ENCODE measurements around the gene DMBX1. TPM values are rescaled to one million over a fixed set of nuclear protein-coding genes. Genes with fewer than 3 reads are reported as not detected.

DMBX1 gene
- total and polyA plus RNA-seq, 9 of the 15 experiments (the other 6 are each of a cell fraction or from before 2014, with no cell fraction given): 0.25 to 4.3 (median 1.0) TPM

- TF ChIP-seq, protein P1, sequence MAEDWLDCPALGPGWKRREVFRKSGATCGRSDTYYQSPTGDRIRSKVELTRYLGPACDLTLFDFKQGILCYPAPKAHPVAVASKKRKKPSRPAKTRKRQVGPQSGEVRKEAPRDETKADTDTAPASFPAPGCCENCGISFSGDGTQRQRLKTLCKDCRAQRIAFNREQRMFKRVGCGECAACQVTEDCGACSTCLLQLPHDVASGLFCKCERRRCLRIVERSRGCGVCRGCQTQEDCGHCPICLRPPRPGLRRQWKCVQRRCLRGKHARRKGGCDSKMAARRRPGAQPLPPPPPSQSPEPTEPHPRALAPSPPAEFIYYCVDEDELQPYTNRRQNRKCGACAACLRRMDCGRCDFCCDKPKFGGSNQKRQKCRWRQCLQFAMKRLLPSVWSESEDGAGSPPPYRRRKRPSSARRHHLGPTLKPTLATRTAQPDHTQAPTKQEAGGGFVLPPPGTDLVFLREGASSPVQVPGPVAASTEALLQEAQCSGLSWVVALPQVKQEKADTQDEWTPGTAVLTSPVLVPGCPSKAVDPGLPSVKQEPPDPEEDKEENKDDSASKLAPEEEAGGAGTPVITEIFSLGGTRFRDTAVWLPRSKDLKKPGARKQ (CRISPR knock-in tag; IDR thresholded peaks at IDR 0.05): 0 out of 2 replicates have a peak, but pooled peaks have one; percentile 46
- TF ChIP-seq NFRKB (IDR thresholded peaks at IDR 0.05; ENCODE audit: low read depth) (no peak), CREB3L1 (IDR thresholded peaks at IDR 0.05; ENCODE audit: borderline replicate concordance, low read depth) (no peak), ZNF668 (CRISPR knock-in tag; IDR thresholded peaks at IDR 0.05) (no peak), MCM2 (IDR thresholded peaks at IDR 0.05; ENCODE audit: low read depth) (no peak), SRF (CRISPR knock-in tag; IDR thresholded peaks at IDR 0.05) (no peak), ZNF639 (CRISPR knock-in tag; conservative IDR thresholded peaks at IDR 0.05 in 1 of 2, IDR thresholded peaks at IDR 0.05 in 1 of 2) (no peak), ZNF707 (CRISPR knock-in tag; conservative IDR thresholded peaks at IDR 0.05) (no peak), DNMT1 (IDR thresholded peaks at IDR 0.05) (no peak), THRAP3 (IDR thresholded peaks at IDR 0.05; ENCODE audit: borderline replicate concordance) (no peak), DIDO1 (tag; IDR thresholded peaks at IDR 0.05; ENCODE audit: low read depth) (no peak), MLX (CRISPR knock-in tag; conservative IDR thresholded peaks at IDR 0.05) (no peak), SP2 (IDR thresholded peaks at IDR 0.05; ENCODE audit: extremely low read depth, low read depth, low read length, poor library complexity, severe bottlenecking) (peak; percentile 59)
- TF ChIP-seq, protein P2, sequence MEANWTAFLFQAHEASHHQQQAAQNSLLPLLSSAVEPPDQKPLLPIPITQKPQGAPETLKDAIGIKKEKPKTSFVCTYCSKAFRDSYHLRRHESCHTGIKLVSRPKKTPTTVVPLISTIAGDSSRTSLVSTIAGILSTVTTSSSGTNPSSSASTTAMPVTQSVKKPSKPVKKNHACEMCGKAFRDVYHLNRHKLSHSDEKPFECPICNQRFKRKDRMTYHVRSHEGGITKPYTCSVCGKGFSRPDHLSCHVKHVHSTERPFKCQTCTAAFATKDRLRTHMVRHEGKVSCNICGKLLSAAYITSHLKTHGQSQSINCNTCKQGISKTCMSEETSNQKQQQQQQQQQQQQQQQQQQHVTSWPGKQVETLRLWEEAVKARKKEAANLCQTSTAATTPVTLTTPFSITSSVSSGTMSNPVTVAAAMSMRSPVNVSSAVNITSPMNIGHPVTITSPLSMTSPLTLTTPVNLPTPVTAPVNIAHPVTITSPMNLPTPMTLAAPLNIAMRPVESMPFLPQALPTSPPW (CRISPR knock-in tag; IDR thresholded peaks at IDR 0.05): peak; percentile 52; the same call in 1 of the 2 replicates
Measured at GRCh38 chr1:46489638-46490405, at the start of gene DMBX1 (continued).
